DOHH2 (cell line): ENCODE results near the gene POGK.

Experiments
- CTCF ChIP-seq: fragments of 200-600 bp; sonication (generic); IDR thresholded peaks from one replicate; pipeline ENCODE4 v1.5.1; 2014; ENCODE audit warnings: antibody characterized with exemption, mild to moderate bottlenecking, low read depth, low read length; ENCODE audit not compliant: poor library complexity, severe bottlenecking
- EZH2phosphoT487 ChIP-seq: fragments of 200-600 bp; sonication (generic); IDR thresholded peaks from 2 replicates; pipeline ENCODE4 v1.6.1; 2017; ENCODE audit warnings: borderline replicate concordance, mild to moderate bottlenecking, antibody characterized with exemption, low read length, moderate library complexity, mixed read lengths

- no peak for TF ChIP-seq CTCF
- no peak for TF ChIP-seq EZH2phosphoT487
Observed at GRCh38 chr1:166819974-166820373, 19.3 kb upstream of the POGK start.
